ENCODE data around the gene SPRR2E. TPM values are rescaled to one million over a fixed set of nuclear protein-coding genes. Genes with fewer than 3 reads are reported as not detected.
"Not testable (repeated sequence)": the region's sequence is repeated elsewhere in the genome, so short reads cannot be mapped to it uniquely, and the experiment has no call there.

The SPRR2E gene
- total RNA-seq, 2 experiments from 2014 or later: not detected

DNA sequence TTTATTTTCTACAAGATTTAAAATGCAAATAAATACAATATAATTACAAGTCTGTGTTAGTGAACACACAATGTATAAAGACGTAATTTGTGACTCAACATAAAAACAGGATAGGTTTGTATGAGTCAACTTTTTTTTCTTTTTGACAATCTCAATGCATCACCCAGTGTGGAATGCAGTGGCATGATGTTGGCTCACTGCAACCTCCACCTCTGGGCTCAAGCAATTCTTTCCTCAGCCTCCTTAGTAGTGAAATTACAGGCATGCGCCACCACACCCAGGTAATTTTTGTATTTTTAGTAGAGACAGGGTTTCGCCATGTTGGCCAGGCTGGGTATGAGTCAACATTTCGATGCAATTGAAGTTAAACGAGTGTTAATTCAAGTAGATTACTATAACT lies 5.9 kb upstream of the SPRR2E start:
- Mint-ChIP-seq H3K4me1 (no peaks in the 10 kb centered on the region), H3K4me3 (no peak overlapping the region), H3K36me3 (no peaks in the 10 kb centered on the region), H3K9me3 (no peaks in the 10 kb centered on the region), H3K27me3 (peaks cover 6% of the 10 kb centered on the region), H3K27ac (no peak overlapping the region)
- POLR2A ChIA-PET: no interaction called here
- DNase-seq: no peak
- ATAC-seq (ENCODE audit: low read depth): no peak

DNA sequence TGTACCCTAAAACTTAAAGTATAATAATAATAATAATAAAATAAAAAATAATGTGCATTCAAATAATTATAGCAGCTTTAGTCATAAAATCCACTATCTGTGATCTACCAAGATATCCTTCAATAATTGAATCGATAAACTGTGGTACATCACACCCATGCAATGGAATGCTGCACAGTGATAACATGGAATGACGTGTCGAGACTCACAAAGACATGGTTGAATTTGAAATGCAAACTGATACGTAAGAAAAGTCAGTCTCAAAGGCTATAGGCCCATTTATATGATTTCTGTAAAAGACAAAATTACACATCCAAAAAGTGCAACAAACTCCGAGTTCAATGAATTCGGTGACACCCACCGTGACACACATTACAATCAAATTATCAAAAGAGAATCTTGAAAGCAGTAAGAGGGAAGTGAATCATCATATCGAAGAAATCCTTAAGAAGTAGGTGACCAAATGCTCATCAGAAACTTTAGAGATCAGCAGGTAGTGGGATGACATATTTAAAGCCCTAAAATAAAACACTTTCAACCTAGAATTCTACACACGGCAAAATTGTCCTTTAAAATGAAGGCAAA lies 5.2 kb upstream of the SPRR2E start:
- H3K9me3 Mint-ChIP-seq: no peaks in the 10 kb centered on the region
- H3K27me3 Mint-ChIP-seq: peaks cover 6% of the 10 kb centered on the region
- ATAC-seq (ENCODE audit: low read depth) (no peak), DNase-seq (no peak)
- H3K4me3 Mint-ChIP-seq: no peak overlapping the region
- no peak overlapping the region for H3K27ac Mint-ChIP-seq
- no peaks in the 10 kb centered on the region for H3K4me1 Mint-ChIP-seq
- POLR2A ChIA-PET: no interaction called here
- H3K36me3 Mint-ChIP-seq: no peaks in the 10 kb centered on the region

DNA sequence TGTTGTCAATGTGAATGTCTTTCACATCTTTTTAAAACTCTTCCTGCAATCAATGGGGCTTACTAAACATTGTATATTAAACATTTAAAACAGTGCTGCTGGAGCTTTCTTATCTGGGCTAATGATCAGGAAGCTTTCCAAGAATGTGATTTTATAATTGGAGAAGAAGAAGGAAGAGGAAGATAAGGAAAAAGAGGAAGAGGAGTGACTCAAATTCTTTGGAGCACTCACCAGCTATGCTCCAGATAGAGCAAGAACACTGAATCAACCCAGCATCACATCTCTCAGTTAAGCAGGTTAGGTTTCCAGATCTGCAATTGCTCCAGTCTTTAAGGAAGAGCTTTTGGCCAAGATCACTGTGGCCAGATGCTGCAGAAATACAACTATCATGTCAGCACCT lies 1.4 kb upstream of the SPRR2E start:
- H3K9me3 Mint-ChIP-seq: no peaks in the 10 kb centered on the region
- H3K36me3 Mint-ChIP-seq: no peaks in the 10 kb centered on the region
- DNase-seq: no peak
- ATAC-seq (ENCODE audit: low read depth): no peak
- no peak overlapping the region for H3K27ac Mint-ChIP-seq
- no peaks in the 10 kb centered on the region for H3K4me1 Mint-ChIP-seq
- no peak overlapping the region for H3K4me3 Mint-ChIP-seq
- POLR2A ChIA-PET: no interaction called here
- H3K27me3 Mint-ChIP-seq: peaks cover 4% of the 10 kb centered on the region

DNA sequence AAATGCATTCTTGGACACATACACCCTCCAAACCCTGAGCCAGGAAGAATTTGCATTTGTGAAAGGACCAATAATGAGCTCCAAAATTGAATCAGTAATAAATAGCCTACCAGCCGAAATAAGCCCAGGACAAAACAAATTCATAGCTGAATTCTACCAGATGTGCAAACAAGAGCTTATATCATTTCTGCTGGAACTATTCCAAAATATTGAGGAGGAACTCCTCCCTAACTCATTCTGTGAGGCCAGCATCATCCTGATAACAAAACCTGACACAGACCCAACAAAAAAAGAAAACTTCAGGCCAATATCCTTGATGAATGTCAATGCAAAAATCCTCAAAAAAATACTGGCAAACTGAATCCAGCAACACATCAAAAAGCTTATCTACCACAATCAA lies 6.7 kb downstream of the SPRR2E start:
- Mint-ChIP-seq H3K27ac (no peak overlapping the region), H3K4me3 (no peak overlapping the region), H3K9me3 (no peaks in the 10 kb centered on the region), H3K27me3 (peaks cover 5% of the 10 kb centered on the region), H3K36me3 (no peaks in the 10 kb centered on the region), H3K4me1 (no peaks in the 10 kb centered on the region)
- DNase-seq (no peak), ATAC-seq (ENCODE audit: low read depth) (no peak)
- POLR2A ChIA-PET: no interaction called here

DNA sequence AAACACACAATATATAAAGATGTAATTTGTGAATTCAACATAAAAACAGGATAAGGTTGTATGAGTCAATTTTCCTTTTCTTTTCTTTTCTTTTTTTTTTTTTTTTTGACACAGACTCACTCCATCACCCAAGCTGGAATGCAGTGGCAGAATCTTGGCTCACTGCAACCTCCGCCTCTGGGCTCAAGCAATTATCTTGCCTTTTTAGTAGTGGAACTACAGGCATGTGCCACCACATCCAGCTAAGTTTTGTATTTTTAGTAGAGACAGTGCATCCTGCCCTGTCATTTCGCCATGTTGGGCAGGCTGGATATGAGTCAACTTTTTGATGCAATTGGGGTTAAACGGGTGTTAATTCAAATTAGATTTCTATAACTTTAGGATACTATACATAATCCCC lies 12.6 kb downstream of the SPRR2E start:
- no peak overlapping the region for H3K27ac Mint-ChIP-seq
- ATAC-seq (ENCODE audit: low read depth): no peak
- peaks cover 2% of the 10 kb centered on the region for H3K9me3 Mint-ChIP-seq
- H3K4me1 Mint-ChIP-seq: no peaks in the 10 kb centered on the region
- peaks cover 4% of the 10 kb centered on the region for H3K27me3 Mint-ChIP-seq
- no peak overlapping the region for H3K4me3 Mint-ChIP-seq
- POLR2A ChIA-PET: no interaction called here
- DNase-seq: no peak
- no peaks in the 10 kb centered on the region for H3K36me3 Mint-ChIP-seq

DNA sequence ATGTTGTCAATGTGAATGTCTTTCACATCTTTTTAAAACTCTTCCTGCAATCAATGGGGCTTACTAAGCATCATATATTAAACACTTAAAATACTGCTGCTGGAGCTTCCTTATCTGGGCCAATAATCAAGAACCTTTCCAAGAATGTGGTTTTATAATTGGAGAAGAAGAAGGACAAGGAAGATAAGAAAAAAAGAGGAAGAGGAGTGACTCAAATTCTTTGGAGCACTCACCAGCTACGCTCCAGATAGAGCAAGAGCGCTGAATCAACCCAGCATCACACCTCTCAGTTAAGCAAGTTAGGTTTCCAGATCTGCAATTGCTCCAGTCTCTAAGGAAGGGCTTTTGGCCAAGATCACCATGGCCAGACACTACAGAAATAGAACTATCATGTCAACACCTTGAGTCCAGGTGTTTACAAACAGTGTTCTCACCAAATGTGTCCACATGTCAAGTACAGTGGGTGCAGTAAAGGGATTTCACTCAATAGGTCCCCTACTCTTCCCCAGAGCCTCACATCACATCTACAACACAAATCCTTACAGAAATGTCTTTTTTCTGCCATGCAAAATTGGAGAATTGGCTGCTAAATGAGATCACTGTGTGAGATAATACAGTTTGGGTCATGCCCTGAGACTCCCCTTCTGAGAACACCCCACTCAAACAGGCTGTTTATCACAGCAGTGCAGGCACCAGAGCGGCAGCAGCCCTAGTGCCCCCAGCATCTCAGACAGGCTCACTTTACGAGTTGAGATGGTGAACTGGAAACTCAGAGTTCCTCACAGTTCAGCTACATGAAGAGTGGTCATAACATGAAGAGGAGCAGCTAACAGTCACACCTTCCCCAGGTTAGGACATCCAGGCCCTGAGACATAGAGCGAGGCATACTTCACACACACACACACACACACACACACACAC lies 21.3 kb downstream of the SPRR2E start:
- no peak overlapping the region for H3K4me3 Mint-ChIP-seq
- POLR2A ChIA-PET: no interaction called here
- no peaks in the 10 kb centered on the region for H3K4me1 Mint-ChIP-seq
- no peaks in the 10 kb centered on the region for H3K9me3 Mint-ChIP-seq
- H3K27me3 Mint-ChIP-seq: peaks cover 9% of the 10 kb centered on the region
- no peak for DNase-seq
- ATAC-seq (ENCODE audit: low read depth): no peak
- H3K27ac Mint-ChIP-seq: no peak overlapping the region
- H3K36me3 Mint-ChIP-seq: no peaks in the 10 kb centered on the region

DNA sequence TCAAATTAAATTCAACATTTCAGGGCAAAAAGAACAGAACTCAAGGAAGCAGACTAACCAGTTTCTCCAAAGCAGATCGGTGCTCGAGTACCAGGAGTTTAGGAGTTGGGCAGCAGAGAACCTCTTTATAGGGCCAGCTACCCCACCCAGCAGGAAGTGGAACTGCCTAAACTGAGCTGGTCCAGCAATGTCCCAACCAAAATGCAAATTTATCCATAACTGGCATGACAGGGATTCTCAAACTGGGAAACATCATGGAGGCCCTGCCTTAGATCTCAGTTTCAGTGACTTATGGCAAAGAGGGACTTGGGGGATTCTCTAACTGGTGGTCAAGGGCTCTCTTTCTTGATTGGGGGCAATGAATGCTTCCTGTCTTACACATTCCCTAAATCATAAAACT lies 22.8 kb downstream of the SPRR2E start, which contains the start of gene SPRR2B:
Gene SPRR2B, minus strand, starts transcription at position 101 of the 400 bp plus-strand sequence. CDS start 772 bp downstream, outside the sequence.
- Mint-ChIP-seq H3K4me3 (no peak within 1 kb of the TSS), H3K27me3 (peaks cover 12% of the 10 kb centered on the region), H3K9me3 (no peaks in the 10 kb centered on the region), H3K27ac (no peak within 1 kb of the TSS), H3K36me3 (no peaks in the 10 kb centered on the region), H3K4me1 (no peaks in the 10 kb centered on the region)
- POLR2A ChIA-PET: no interaction called here
- DNase-seq (no peak), ATAC-seq (ENCODE audit: low read depth) (no peak)

DNA sequence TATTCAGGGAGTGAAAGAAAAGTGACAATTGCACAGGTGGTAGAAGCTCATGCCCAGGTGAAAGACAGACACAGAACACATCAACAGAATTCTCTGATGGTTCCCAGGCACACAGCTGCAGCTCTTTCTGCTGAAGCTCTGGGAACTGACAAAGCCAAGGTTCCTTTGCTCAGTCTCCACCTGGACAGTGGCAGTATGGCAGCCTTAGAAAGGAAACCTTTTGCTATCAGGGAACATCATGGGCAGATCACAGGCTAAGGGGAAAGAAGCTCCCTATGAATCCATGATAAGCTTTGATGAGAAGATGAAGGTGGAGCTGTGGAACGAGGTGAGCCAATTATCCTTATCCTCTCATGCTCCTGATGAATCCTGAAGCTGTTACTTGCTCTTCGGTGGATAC lies 24.1 kb downstream of the SPRR2E start:
- Mint-ChIP-seq H3K4me1 (no peaks in the 10 kb centered on the region), H3K27me3 (peaks cover 16% of the 10 kb centered on the region), H3K9me3 (no peaks in the 10 kb centered on the region), H3K27ac (no peak overlapping the region), H3K4me3 (no peak overlapping the region), H3K36me3 (no peaks in the 10 kb centered on the region)
- POLR2A ChIA-PET: no interaction called here
- ATAC-seq (ENCODE audit: low read depth): no peak
- DNase-seq: no peak

DNA sequence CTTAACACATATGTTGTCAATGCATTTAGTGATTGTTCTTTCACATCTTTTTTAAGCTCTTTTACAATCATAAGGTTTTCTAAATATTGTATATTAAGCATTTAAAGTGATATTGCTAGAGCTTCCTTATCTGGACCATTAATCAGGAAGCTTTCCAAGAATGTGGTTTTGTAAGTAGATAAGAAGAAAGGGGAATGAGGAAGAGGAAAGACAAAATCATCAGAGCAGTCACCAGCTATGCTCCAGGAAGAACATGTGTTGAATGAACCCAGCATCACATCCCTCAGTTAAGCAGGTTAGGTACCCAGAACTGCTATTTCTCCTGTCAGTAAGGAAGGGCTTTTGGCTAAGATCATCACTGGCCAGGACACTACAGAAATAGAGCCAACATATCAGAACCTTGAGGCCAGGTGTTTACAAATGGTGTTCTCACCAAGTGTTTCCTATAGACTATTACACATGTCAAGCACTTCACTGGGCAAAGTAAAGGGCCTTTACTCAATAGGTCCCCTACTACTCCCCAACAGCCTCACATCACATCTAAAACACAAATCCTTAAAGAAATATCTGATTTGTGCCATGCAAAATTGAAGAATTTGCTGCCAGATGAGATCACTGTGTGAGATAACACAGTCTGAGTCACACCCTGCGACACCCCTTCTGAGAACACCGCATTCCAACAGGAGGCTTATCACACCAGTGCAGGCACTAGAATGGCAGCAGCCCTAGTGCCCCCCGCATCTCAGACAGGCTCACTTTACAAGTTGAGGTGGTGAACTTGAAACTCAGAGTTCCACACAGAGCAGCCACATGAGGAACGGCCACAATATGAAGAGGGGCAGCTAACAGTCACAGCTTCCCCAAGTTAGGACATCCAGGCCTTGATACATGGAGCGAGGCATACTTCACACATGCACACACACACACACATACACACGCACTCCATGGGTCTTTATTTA lies 35.2 kb downstream of the SPRR2E start:
- no peak for DNase-seq
- no peaks in the 10 kb centered on the region for H3K9me3 Mint-ChIP-seq
- peaks cover 4% of the 10 kb centered on the region for H3K27me3 Mint-ChIP-seq
- ATAC-seq (ENCODE audit: low read depth): no peak
- POLR2A ChIA-PET: no interaction called here
- no peaks in the 10 kb centered on the region for H3K4me1 Mint-ChIP-seq
- no peak overlapping the region for H3K4me3 Mint-ChIP-seq
- H3K36me3 Mint-ChIP-seq: no peaks in the 10 kb centered on the region
- no peak overlapping the region for H3K27ac Mint-ChIP-seq

DNA sequence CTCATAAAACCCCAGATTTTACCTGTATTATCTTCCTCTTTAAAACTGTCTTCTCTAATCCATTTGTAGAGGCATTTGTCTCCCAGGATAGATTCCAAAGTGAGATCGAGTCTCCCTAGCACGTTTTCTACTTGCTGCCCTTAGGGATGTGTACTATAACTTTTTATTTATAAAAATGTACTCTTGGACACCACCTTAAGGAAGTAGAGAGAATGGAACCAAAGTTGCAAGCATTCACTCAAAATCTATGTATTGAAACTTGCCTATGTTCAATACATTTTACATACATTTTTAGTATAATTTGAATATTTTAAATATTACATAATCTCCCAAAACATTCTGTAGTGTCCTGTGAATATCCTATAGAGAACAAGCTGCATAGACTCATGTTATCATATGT lies 36.2 kb downstream of the SPRR2E start:
- POLR2A ChIA-PET: no interaction called here
- DNase-seq: no peak
- H3K27me3 Mint-ChIP-seq: peaks cover 4% of the 10 kb centered on the region
- H3K36me3 Mint-ChIP-seq: no peaks in the 10 kb centered on the region
- no peak overlapping the region for H3K27ac Mint-ChIP-seq
- no peak overlapping the region for H3K4me3 Mint-ChIP-seq
- no peaks in the 10 kb centered on the region for H3K9me3 Mint-ChIP-seq
- no peak for ATAC-seq (ENCODE audit: low read depth)
- H3K4me1 Mint-ChIP-seq: no peaks in the 10 kb centered on the region

DNA sequence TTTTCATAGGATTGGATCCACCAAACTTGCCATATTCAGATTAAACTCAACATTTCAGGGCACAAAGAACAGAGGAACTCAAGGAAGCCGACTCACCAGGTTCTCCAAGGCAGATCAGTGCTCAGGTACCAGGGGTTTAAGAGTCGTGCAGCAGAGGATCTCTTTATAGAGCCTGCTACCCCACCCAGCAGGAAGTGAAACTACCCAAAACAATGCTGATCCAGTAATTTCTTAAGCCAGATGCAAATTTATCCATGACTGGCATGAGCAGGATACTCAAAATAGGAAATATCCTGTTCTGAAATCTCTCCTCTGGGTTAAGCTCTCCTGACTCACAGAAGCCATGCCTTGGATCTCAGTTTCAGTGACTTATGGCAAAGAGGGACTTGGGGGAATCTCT lies 37.0 kb downstream of the SPRR2E start, which contains the start of gene SPRR2A:
Gene SPRR2A, minus strand, starts transcription at position 138 of the 400 bp plus-strand sequence. CDS start 777 bp downstream, outside the sequence.
- no peak for ATAC-seq (ENCODE audit: low read depth)
- POLR2A ChIA-PET: no interaction called here
- no peaks in the 10 kb centered on the region for H3K9me3 Mint-ChIP-seq
- H3K4me3 Mint-ChIP-seq: no peak within 1 kb of the TSS
- peaks cover 3% of the 10 kb centered on the region for H3K27me3 Mint-ChIP-seq
- no peaks in the 10 kb centered on the region for H3K36me3 Mint-ChIP-seq
- no peak within 1 kb of the TSS for H3K27ac Mint-ChIP-seq
- DNase-seq: no peak
- no peaks in the 10 kb centered on the region for H3K4me1 Mint-ChIP-seq

DNA sequence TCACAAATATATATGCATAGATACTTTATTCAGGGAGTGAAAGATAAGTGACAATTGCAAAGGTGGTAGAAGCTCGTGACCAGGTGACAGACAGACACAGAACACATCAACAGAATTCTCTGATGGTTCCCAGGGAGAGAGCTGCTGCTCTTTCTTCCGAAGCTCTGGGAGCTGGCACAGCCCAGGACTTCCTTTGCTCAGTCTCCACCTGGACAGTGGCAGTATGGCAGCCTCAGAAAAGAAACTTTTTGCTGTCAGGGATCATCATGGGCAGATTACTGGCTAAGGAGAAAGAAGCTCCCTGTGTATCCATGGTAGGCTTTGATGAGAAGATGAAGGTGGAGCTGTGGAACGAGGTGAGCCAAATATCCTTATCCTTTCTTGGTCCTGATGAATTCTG lies 38.2 kb downstream of the SPRR2E start:
- POLR2A ChIA-PET; H3K27me3 Mint-ChIP-seq; H3K36me3 Mint-ChIP-seq; ATAC-seq (ENCODE audit: low read depth); H3K4me3 Mint-ChIP-seq; H3K27ac Mint-ChIP-seq; H3K9me3 Mint-ChIP-seq; H3K4me1 Mint-ChIP-seq; DNase-seq: not testable (repeated sequence)

DNA sequence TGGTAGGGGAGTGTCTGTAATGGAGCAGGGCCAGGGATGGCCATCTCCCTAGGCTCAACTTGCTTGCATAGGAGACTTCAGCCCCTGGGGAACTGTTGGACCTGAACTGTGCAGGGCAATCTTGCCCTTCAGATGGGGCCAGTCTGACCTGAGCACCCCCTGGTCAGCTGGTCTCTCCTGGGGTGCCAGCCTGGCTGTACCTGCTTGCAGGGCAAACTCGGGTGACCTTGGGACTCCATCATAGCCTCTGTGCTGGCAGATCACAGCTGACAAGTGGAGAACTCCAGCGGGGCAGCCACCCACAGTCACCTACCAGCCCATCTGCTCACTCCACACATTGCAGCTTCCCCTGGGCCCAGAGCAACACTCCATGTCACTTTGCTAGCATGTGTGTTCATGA lies 45.1 kb downstream of the SPRR2E start:
- Mint-ChIP-seq H3K4me1 (no peaks in the 10 kb centered on the region), H3K36me3 (no peaks in the 10 kb centered on the region), H3K9me3 (no peaks in the 10 kb centered on the region), H3K27me3 (peaks cover 8% of the 10 kb centered on the region), H3K4me3 (no peak overlapping the region), H3K27ac (no peak overlapping the region)
- POLR2A ChIA-PET: no interaction called here
- no peak for DNase-seq
- no peak for ATAC-seq (ENCODE audit: low read depth)
